GM12878 (cell line): Measurements from ENCODE around the gene RCAN2. TPM values are rescaled to one million over a fixed set of nuclear protein-coding genes. Genes with fewer than 3 reads are reported as not detected.

ENCODE experiments used
- ATAC-seq: fragments of 200-7000 bp; cut with Tn5 transposase; 3 replicates; pipeline ENCODE4 v1.9.1; 2020; ENCODE audit warnings: mild to moderate bottlenecking, moderate library complexity
- BruUV-seq: library from RNA; stranded (reverse); fragments of 400-500 nt; replicated peaks from 2 replicates; lab custom pipeline; 2021; lab: Mats Ljungman, UMichigan
- CTCF ChIA-PET: fragments of 300-600 bp; sonication (Branson Sonifier 250); formaldehyde crosslinking; extraction: SDS; loops from one replicate; lab custom pipeline; 2021; ENCODE audit warnings: inconsistent platforms; lab: Yijun Ruan, JAX
- POLR2A ChIA-PET: fragments of 350-600 bp; formaldehyde crosslinking; extraction: SDS; loops from one replicate; lab custom pipeline; 2021; ENCODE audit warnings: inconsistent platforms; lab: Charles Lee
- RAD21 ChIA-PET: fragments of 300-600 bp; sonication (Branson Sonifier 250); formaldehyde crosslinking; loops from one replicate; lab custom pipeline; 2023; ENCODE audit warnings: antibody characterized with exemption; ENCODE audit not compliant: unreplicated experiment; lab: Charles Lee
- SMC1A ChIA-PET: fragments of 300-600 bp; sonication (Branson Sonifier 250); formaldehyde crosslinking; loops from one replicate; lab custom pipeline; 2023; ENCODE audit not compliant: unreplicated experiment, uncharacterized antibody; lab: Charles Lee
- DNase-seq: peaks from one replicate; pipeline ENCODE4 v3.0.0-alpha.2; 2011; ENCODE audit warnings: low read depth, low spot score
- FAIRE-seq: peaks from 3 replicates; lab custom pipeline; 2011; peaks lifted over from hg19 to GRCh38; lab: Jason Lieb, UNC
- H2AFZ ChIP-seq: 2 replicates; pipeline ENCODE4 v1.6.0; 2011; ENCODE audit warnings: low read depth, low read length, control low read depth; ENCODE audit not compliant: control insufficient read depth
- H3K27ac ChIP-seq: 2 replicates; pipeline ENCODE4 v1.5.1; 2011; ENCODE audit warnings: control low read depth; ENCODE audit not compliant: control insufficient read depth, insufficient read depth
- H3K27me3 ChIP-seq, 2 experiments: replicated peaks in 1 of 2; 2 replicates each; pipeline versions ENCODE4 v1.6.0 to v1.6.1; 2011; ENCODE audit warnings: low read length in 1 of 2; ENCODE audit not compliant: control insufficient read depth in 2 of 2, insufficient read depth in 2 of 2
- H3K36me3 ChIP-seq, 2 experiments: 2 replicates each; pipeline ENCODE4 v1.5.1; 2011; ENCODE audit warnings: low read length in 1 of 2; ENCODE audit not compliant: control insufficient read depth in 2 of 2, insufficient read depth in 2 of 2
- H3K4me1 ChIP-seq: 2 replicates; pipeline ENCODE4 v1.6.1; 2011; ENCODE audit warnings: mild to moderate bottlenecking, low read length, moderate library complexity, mixed read lengths; ENCODE audit not compliant: control insufficient read depth, insufficient read depth
- H3K4me2 ChIP-seq: 2 replicates; pipeline ENCODE4 v1.6.0; 2011; ENCODE audit warnings: control low read depth; ENCODE audit not compliant: control insufficient read depth, insufficient read depth
- H3K4me3 ChIP-seq: fragments of 200-600 bp; sonication (generic); 2 replicates; pipeline ENCODE4 v1.5.1; 2016
- H3K79me2 ChIP-seq: 2 replicates; pipeline ENCODE4 v1.6.0; 2011; ENCODE audit warnings: low read length; ENCODE audit not compliant: control insufficient read depth, insufficient read depth
- H3K9ac ChIP-seq: 2 replicates; pipeline ENCODE4 v1.8.0; 2011; ENCODE audit warnings: low read length, control low read depth, mixed read lengths; ENCODE audit not compliant: control insufficient read depth, insufficient read depth
- H3K9me3 ChIP-seq: replicated peaks from 3 replicates; pipeline ENCODE4 v1.5.1; 2011; ENCODE audit warnings: mild to moderate bottlenecking, low read length; ENCODE audit not compliant: control insufficient read depth, insufficient read depth
- H4K20me1 ChIP-seq: 2 replicates; pipeline ENCODE4 v1.6.0; 2011; ENCODE audit not compliant: control insufficient read depth, insufficient read depth
- CHD2 ChIP-seq: IDR thresholded peaks from 2 replicates; pipeline ENCODE4 v1.6.1; 2011; ENCODE audit warnings: low read depth, low read length, improper control_type of control experiment, borderline replicate concordance
- CREM ChIP-seq: IDR thresholded peaks from 2 replicates; pipeline ENCODE4 v1.6.1; 2014; ENCODE audit warnings: antibody characterized with exemption, low read depth
- NR2C2 ChIP-seq: IDR thresholded peaks from 2 replicates; pipeline ENCODE4 v1.6.1; 2011; ENCODE audit warnings: borderline replicate concordance, low read depth; ENCODE audit not compliant: control insufficient read depth, insufficient read length
- POU2F2 ChIP-seq: IDR thresholded peaks from 3 replicates; pipeline ENCODE4 v1.6.1; 2011; ENCODE audit warnings: low read depth, mild to moderate bottlenecking, low read length, borderline replicate concordance
- WGBS: methylation state at CpG from one replicate; pipeline ENCODE4 v1.1.6; 2016; ENCODE audit warnings: low lambda C conversion rate; ENCODE audit not compliant: insufficient replicate concordance, insufficient coverage; ENCODE audit errors: missing lambda C conversion rate; 5-methylcytosine and 5-hydroxymethylcytosine counted together
- in situ Hi-C: fragments of 300-500 bp; cut with MboI; formaldehyde crosslinking; loops from 9 replicates; pipeline ENCODE4 v1.14.3; 2018; ENCODE audit warnings: mixed read lengths
- intact Hi-C: fragments of 100-400 bp; cut with micrococcal nuclease; formaldehyde crosslinking; loops from one replicate; pipeline ENCODE4 v1.14.2; 2022; ENCODE audit not compliant: unreplicated experiment
- polyA plus RNA-seq, 11 experiments: library from polyadenylated mRNA; depleted of rRNA in 4 of 11; unstranded in 6 of 11; stranded (reverse) in 5 of 11; fragments of >200 nt; fragmentation: Nextera tagmentation in 4 of 11; fragmentation: Illumina TruSeq in 1 of 11; extraction: Ambion mirVana in 4 of 11; extraction: Trizol in 1 of 11; gene quantifications; 1 replicate in 1 of 11; 2 replicates in 10 of 11; pipeline versions ENCODE4 v1.2.1 to v1.2.3, GENCODE V29; 2011 to 2016; ENCODE audit warnings: inconsistent platforms in 2 of 11, missing spikeins in 2 of 11, low read depth in 1 of 11
- total RNA-seq, 4 experiments: library from RNA; depleted of rRNA in 3 of 4; stranded (reverse); fragments of >200 nt in 3 of 4; fragmentation: Illumina TruSeq in 1 of 4; extraction: Trizol in 1 of 4; gene quantifications; 2 replicates each; pipeline versions ENCODE4 v1.2.1 to v1.2.3, GENCODE V29; 2013 to 2021
- TF ChIP-seq, protein P1 (sequence below): fragments of 450-650 bp; IDR thresholded peaks from 2 replicates; pipeline ENCODE4 v1.6.1; 2014; ENCODE audit warnings: mild to moderate bottlenecking
- TF ChIP-seq, protein P2 (sequence below): fragments of 150-350 bp; IDR thresholded peaks from 2 replicates; pipeline ENCODE4 v1.6.1; 2014; ENCODE audit warnings: mild to moderate bottlenecking, low read depth, low read length

The RCAN2 gene
- total and polyA plus RNA-seq, 10 of the 15 experiments (the other 5 are each of a cell fraction or from before 2014, with no cell fraction given): 0.06 TPM; not detected in 9

DNA sequence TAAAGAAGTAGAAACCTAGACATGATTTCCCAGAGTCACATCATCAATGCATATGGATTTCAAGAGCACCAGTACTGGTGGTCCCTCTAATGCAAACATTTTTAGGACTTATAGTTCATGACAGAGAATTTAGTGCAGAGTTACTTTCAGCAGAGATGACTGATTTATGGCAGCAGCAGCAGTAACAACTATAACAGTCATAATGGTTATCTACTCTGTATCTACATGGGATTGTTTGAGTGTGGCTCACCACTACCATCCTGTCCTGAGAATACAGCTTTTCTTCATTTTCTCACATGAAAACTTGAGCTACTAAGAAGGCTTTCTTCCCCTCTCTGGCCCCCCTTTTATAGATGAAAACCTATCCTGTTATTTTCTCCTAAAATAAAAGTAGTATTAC lies 192.0 kb downstream of the RCAN2 start (continued):
- TF ChIP-seq, protein P1, sequence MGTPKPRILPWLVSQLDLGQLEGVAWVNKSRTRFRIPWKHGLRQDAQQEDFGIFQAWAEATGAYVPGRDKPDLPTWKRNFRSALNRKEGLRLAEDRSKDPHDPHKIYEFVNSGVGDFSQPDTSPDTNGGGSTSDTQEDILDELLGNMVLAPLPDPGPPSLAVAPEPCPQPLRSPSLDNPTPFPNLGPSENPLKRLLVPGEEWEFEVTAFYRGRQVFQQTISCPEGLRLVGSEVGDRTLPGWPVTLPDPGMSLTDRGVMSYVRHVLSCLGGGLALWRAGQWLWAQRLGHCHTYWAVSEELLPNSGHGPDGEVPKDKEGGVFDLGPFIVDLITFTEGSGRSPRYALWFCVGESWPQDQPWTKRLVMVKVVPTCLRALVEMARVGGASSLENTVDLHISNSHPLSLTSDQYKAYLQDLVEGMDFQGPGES: no peak
- TF ChIP-seq CHD2 (no peak), CREM (no peak), POU2F2 (no peak)
- TF ChIP-seq, protein P2, sequence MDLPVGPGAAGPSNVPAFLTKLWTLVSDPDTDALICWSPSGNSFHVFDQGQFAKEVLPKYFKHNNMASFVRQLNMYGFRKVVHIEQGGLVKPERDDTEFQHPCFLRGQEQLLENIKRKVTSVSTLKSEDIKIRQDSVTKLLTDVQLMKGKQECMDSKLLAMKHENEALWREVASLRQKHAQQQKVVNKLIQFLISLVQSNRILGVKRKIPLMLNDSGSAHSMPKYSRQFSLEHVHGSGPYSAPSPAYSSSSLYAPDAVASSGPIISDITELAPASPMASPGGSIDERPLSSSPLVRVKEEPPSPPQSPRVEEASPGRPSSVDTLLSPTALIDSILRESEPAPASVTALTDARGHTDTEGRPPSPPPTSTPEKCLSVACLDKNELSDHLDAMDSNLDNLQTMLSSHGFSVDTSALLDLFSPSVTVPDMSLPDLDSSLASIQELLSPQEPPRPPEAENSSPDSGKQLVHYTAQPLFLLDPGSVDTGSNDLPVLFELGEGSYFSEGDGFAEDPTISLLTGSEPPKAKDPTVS: no peak
- TF ChIP-seq, all 136 proteins: peak for 0

DNA sequence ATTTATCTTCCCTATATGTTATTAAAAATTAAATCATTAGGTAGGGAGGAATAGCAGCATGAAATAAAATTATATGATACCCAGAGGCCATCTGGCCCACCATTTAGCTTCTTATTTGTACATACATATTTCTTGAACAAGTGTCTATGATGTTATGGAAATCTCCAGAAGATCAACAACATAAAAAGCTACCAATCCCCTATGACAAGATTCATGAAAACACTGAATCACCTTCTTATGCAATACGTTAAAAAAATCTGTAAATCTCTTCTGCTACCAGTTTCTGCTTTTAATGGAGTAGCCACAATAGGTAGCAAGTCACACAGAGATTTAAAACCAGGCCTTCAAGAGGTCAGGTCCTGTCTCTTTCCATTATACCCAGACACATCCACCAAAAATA lies 194.7 kb downstream of the RCAN2 start:
- H3K27me3 ChIP-seq: no peaks in the 10 kb centered on the region; a peak in 1 of 4 replicates
- ChIA-PET RAD21 (no interaction called here), CTCF (no interaction called here), POLR2A (no interaction called here), SMC1A (no interaction called here)
- TF ChIP-seq NR2C2: no peak
- in situ Hi-C loops: no loop called here
- no peak for DNase-seq
- no peaks in the 10 kb centered on the region for H4K20me1 ChIP-seq
- no peak overlapping the region for H3K9ac ChIP-seq
- intact Hi-C loops: no loop called here
- H3K4me1 ChIP-seq: peaks cover 18% of the 10 kb centered on the region
- no peaks in the 10 kb centered on the region for H3K79me2 ChIP-seq
- H2AFZ ChIP-seq: no peak overlapping the region
- no peak overlapping the region for H3K4me2 ChIP-seq
- WGBS: 0% methylated on average over 1 of the region's 1 CpG
- no TSS peak for BruUV-seq
- no peak overlapping the region for H3K27ac ChIP-seq
- no peak for FAIRE-seq
- no peaks in the 10 kb centered on the region for H3K36me3 ChIP-seq
- no peak for ATAC-seq
- no peak overlapping the region for H3K4me3 ChIP-seq
- no peaks in the 10 kb centered on the region; the same call in 2 of the 3 replicates for H3K9me3 ChIP-seq
